Adrenal gland (tissue), 5 donors: ENCODE data around the gene GRAP.

Source experiments
- CTCF ChIP-seq, 6 experiments: fragments of 450-650 bp in 4 of 6; fragments of 200-600 bp in 2 of 6; sonication (generic) in 1 of 6; IDR thresholded peaks; 1 replicate in 5 of 6; 2 replicates in 1 of 6; pipeline versions ENCODE4 v1.5.1 to v1.8.0; 2016 to 2021; ENCODE audit warnings: antibody characterized with exemption in 6 of 6, mild to moderate bottlenecking in 2 of 6, moderate library complexity in 1 of 6
- POLR2A ChIP-seq, 2 donors: fragments of 450-650 bp; IDR thresholded peaks; one replicate each; pipeline ENCODE4 v1.6.1; 2017; ENCODE audit warnings: antibody characterized with exemption in 2 of 2, mild to moderate bottlenecking in 2 of 2, moderate library complexity in 1 of 2
- donor health status: DM: no; HTN: no; CAD: no.

DNA sequence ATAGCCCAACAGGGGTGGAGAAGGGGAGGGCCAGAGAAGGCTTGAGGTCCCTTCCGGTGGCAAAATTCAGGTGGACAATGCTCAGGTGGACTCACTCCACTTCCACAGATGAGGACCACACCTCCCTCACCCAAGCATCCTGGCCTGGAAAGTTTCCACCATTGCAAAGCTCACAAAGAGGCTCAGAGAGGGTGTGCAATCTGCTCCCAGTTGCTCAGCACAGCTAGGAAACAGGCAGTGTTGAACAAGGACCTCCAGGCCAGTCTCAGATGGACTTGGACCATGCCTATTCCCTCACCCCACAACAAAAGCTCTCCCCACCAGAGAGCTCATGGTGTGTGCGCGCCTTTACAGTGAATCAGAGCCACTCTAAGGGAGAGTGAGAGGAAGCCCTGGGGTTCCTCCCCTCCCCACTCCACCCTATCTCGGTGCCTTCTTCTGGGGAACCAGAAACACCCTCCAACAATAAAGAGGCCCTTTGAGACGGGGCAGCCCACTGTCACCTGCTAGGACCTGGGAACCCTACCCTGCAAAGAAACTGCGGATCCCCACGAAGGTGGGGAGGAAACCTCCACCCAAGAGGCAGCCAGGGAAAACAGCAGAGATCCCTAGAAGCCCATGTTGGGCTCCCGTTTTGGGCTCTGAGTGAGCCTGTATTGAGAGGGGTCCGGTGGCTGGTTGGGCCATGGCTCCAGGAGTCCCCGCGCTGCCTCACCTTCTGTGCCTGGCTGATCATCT lies 43.8 kb downstream of the GRAP start:
- TF ChIP-seq POLR2A (IDR thresholded peaks at IDR 0.05): no peak
- no peak for TF ChIP-seq CTCF (IDR thresholded peaks at IDR 0.05)
